Endometrium (tissue), 2 donors: ENCODE measurements around the gene RBMS1.
"Not testable (repeated sequence)": the region's sequence is repeated elsewhere in the genome, so short reads cannot be mapped to it uniquely, and the experiment has no call there.

Experiments used
- FAIRE-seq: peaks from 2 replicates; lab custom pipeline; 2012; peaks lifted over from hg19 to GRCh38; lab: Jason Lieb, UNC
- donor health status: control.
- donor health status: control.

Gene RBMS1

DNA sequence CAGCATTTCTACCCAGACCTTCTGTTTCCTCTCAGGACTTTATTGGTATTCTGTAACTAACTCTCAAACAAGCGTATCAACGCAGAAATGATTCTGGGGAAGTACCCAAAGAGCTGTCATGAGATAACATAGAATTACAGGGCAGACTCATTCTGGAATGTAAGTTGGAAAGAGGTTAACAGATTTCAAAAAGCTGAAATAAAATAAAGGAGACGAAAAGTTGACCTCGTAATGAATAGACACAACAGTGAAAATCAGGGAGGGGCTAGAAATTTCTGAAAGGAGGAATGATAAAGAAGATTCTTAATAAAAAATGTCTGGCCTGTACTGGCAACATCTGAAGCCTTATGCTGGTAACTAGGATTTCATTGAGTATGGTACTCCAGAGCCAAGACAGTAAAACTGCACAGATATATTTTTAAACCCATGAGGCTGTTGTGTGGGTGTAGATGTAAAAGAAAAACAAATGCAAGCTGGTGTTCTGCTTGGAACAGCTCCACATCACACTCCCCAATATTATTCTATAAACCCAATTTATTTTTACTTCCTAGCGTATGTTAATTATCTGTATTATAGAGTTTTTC, 23.9 kb downstream of the RBMS1 start:
- no peak for FAIRE-seq

DNA sequence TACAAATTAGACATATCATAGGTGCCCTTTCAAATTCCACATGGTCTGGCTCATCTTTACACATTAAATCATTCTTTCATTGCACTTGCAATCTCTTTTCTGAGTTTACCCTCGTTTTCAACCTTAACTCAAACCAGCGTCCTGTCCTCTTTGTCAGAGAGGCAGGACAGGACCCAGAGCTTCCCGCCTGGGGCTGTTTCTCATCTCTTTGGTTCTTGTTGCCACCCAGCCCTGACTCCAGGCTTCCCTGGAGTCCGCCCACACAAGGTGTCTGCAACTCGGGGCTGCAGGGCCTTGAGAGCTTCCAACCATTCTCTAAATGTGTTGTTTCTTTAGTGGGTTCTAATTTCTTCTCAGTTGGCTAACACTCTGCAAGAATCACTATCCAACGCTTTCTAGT, 24.4 kb downstream of the RBMS1 start:
- no peak for FAIRE-seq

DNA sequence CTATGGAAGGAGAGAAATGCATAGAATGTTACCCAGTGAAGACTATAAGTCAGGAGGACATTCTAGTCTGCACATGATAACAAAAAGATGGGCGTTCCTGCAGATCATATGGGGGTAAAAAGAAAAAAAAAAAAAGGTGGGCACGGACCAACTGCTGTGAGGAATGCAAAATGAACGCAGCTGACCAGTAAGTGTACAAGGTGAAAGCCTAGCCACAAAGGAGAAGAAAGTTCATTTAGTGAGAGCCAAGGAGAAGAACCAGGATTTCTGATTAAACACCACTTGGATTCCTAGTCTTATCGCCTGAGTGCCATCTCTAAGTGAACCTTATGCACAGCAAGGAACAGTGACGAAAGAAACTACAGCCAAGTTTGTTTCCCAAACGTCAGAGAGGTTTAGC, 26.5 kb downstream of the RBMS1 start:
- no peak for FAIRE-seq

DNA sequence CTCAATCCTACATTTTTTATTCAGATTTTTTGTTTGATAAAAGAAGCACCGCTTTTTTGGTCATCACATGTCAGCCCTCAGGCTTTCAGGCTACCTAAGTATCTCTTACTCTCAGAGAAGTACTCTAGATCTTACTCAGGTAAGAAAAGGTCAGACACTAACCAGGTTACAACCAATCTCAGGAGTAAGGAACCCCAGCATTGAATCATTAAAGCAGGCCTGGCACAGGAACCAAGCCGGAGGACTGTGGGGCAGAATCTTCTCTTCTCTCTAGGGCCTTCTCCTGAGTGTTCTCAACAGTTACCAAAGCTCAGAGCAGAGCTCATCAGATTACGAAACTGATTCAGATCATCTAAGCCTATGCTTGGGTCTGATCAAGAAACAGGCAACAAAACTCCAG, 28.2 kb downstream of the RBMS1 start:
- FAIRE-seq: no peak

DNA sequence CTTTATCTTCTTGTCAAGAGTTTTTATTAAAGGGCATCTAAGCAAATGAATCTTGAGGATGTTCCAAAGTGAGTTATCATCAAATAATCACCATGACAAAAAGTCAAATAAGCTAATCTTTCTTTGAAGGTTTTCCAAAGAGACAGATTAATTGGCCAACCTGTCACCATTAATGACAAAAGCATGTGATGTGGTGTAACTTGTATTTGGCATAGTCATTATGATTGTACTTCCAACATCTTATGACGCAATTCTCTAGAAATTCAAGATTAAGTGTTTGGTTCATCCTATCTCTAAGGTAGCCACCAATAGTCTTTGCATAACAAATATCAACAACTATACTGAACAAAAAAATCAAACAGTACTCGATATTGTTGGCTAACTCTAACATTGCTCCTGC, 28.6 kb downstream of the RBMS1 start:
- FAIRE-seq: no peak

DNA sequence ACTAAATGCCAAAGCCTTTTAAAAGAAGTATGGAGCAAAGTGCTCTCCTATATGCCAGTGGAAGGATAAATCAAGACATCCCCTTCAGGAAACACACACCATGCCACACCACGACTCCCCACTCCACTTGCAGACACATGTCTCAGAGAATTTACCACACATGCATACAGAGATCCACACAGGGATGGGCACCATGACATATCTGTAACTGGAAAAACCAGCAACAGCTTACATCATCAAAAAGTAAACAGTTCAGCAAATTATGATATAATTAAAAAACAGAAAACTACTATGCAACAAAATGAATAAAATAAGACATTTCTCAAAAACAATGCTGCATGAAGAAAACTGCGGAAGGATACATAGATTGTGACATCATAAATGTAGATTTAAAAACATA, 29.6 kb downstream of the RBMS1 start:
- no peak for FAIRE-seq

DNA sequence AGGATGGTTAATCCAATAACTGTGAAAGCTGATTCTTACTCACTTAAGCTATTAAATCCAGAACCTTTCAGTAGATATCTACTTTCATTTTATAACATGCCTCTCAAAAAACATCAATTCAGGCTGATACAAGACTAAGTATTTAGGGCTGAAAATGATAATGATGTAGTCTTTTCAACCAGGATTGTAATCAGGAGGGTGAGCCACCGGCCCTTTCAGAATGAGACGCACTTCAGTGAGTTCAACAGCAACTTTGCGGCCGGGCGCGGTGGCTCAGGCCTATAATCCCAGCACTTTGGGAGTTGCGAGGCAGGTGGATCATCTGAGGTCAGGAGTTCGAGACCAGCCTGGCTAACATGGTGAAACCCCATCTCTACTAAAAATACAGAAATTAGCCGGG, 30.4 kb downstream of the RBMS1 start:
- FAIRE-seq: no peak

DNA sequence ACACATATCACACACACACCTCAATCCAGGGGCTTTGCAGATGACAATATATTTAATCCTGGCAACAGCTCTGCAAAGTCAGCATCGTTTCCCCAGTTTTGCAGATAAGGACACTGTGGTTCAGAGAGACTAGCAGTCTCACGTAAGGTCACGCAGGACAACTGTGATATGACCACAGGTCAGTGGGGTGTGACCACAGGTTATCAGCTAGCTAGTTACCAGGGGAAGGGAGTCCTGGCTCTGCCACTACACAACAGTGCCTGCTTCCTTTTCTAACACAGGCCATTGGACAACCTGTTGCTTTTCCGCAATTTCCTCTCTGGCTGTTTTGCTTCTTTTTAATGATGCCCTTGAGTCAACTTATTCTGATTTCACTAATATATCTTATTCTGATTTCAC, 33.3 kb downstream of the RBMS1 start:
- no peak for FAIRE-seq

DNA sequence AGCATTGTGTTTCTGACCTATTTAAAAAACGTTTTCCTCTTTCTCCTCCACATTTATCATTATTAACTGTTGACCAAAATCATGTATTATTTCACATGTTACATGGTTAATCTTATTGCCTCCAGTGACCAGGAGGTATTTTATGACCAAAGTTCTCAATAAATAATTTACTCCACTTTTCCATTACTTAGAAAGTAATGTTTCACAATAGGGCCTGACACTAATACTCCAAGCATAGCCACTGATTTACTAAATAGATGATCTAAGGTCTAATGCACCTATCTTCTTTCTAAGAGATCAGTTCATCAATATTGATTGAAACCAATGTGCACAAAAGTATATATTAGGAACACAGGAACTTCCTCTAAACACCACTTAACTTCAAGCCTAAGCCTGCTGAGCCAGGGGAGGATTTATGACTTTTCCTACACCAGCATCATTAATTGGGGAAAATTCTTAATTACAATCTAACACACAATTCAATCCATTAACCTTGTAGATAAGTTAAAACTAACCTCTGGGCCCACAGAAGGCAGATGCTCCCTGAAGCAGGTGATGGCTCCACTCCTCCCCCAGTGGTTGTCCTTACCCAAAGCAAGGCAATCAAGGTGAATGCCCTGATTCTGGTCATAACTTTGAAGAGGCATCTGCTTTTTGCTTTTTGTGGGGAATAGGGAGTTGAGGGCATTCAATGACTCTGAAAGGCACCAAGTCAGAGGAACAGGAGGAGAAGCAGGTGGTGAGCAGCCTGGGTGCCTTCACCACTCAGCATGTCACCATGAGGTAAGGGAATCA, 33.9 kb downstream of the RBMS1 start:
- FAIRE-seq: no peak

DNA sequence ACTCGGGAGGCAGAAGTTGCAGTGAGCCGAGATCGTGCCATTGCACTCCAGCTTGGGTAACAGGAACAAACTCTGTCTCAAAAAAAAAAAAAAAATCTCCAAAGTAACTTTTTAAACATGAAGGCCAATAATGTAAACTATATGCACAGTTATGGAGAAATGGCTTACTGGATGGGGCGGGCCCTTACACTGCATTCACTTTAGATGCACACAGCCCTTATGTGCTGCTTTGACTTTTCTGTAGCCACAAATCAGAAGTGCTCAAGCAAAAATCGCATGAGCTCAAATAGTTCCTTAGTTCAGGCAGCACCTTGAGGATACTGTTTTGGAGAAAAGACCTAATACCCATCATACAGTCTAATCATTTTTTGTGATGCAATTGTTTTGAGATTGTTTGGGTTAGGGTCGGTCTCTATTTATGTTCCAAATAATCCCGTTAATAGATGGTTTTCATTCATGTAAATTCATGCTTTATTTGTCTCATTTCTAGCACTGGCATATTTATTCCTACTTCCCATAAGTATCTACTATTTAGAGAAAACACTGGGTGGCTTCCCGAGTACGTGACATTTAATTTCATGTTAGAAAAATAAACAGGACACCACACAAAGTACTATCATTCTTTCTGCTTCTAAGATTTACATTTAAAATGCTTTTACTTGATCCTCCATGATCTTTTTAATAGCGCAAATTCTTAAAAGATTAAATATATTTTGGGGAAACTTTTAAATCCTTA, 34.7 kb downstream of the RBMS1 start:
- peak; percentile 35 for FAIRE-seq

DNA sequence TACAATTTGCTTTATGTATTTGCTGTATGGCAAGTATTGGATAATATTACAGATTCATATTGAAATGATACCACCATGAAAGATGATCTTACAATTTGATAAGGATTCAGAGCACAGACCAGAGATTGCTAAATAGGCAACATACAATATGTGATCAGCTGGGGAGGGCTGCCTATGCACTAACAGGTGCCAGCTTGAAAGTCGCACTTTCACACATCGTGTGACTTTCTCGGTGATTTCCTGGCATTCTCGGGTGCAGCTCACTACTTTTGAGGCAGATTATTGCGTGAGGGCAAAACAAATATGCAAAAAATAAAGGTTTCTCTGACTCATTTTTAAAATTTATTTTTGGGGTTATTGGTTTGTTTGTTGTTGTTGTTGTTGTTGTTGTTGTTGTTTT, 36.0 kb downstream of the RBMS1 start:
- no peak for FAIRE-seq

DNA sequence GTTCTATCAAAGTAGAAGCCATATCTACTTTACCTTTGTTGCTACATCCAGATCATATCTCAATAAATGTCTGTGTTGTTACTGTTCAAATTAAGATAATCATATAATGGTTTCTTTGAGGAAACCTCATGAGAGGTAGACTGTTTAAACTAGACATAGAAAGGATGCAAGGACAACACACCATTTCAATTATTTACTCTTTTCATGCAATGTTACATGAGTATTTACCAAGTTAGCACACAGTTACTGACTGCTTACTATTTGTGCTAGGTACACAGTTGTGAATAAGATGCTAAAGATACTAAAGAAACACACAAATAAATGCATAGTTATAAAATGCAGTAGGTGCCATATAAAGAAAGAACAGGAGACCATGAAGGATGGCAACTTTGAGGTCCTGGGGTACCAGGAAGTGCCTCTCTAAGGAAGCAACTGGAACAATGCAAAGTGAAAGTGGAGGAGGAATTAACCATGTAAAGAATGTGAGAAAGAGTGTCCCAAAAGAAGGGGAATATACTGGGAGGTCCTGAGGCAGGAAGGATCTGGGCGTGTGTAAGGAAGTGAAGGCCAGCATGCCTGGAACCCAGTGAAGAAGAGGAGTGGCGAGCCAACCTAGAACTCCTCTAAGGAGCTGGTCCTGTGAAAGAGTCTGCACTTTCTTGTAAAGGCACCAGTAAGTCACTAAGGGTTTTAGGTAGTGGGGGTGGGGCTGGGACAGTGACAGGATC, 39.4 kb downstream of the RBMS1 start:
- no peak for FAIRE-seq

DNA sequence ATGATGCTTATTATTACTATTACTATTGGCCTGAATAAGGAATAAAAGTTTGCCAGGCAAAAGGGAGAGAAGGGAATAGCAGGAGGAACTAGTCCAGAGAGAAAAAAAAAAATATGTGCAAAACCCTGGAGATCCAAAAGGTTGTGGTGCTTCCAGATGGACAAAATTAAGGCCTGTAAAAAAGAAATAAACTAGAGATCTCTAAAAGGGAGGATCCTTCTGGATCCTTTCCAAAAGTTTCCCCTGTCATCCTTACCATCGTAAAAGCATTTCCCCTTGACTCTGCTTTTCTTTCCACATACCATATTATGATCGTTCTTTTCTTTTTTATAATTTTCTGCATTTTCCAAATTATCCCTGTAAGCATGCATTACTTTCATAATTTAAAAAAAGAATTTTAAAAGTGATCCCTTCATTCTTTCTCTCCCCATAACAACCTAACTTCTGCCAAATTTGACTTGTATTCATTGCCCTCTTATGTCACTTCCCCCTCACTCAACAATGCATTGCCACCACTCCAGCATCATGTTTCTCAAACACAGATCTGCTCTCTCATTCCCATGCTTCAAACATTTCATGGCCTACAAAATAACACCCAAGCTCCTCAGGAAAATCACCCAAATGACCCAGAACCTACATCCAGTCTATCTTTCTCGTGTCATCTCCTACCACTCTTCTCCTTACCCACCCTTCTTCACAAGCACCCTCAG, 40.3 kb downstream of the RBMS1 start:
- peak; percentile 90 for FAIRE-seq

DNA sequence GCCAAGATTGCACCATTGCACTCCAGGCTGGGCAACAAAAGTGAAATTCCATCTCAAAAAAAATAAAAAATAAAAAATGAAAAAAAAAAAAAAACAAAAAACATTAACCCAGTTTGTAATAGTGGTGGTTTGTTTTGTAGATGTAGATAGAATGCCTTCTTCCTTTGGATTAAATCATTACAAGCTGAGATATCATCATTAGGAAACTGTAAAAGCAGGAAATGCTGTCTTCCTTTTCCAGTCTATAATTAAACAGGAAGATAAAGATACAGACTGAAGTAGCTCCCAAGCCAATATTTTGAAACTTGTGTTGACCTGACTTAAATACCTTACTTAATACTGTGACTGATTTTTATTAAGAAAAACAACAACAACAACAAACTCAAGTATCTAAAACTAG, 43.1 kb downstream of the RBMS1 start:
- peak; percentile 59 for FAIRE-seq

DNA sequence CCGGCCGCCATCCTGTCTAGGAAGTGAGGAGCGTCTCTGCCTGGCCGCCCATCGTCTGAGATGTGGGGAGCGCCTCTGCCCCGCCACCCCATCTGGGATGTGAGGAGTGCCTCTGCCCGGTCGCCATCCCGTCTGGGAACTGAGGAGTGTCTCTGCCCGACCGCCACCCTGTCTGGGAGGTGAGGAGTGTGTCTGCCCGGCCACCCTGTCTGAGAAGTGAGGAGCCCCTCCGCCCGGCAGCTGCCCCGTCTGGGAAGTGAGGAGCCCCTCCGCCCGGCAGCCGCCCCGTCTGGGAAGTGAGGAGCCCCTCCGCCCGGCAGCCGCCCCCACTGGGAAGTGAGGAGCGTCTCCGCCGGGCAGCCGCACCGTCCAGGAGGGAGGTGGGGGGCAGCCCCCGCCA, 44.8 kb downstream of the RBMS1 start:
- FAIRE-seq: not testable (repeated sequence)

DNA sequence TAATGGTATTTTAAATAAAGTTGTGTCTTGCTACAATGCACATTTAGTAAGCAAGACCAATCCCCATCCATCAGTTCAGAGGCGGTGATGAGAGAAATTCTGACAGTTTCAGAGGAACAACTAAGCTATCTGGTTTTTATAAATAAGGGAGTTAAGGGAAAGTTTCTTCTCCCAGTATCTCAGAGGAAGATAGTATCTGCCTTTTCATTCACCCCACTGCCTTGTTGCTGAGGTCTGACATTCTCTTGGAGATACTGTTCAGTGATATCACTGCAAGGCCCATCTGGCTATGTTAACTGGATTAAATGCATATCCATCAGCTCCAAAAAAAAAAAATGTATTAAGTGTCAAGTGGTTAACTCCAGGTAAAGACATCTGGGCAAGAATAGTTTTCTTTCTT, 47.9 kb downstream of the RBMS1 start:
- FAIRE-seq: no peak

DNA sequence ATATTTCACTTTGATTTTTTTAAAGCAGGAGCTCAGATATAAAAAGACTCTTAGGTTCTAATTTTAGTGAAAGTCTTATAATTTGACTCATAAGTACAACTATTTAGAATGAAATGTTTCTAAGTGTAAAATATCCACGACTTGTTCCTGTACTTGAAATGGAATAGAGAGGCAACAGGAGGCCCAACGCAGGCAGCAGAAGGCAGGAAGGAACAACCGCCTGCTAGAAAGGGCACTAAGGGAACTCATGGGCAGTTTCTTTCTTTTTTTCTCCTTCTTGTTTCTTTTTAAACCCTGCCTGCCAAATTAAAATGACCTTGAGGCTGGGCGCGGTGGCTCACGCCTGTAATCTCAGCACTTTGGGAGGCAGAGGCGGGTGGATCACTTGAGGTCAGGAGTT, 51.0 kb downstream of the RBMS1 start:
- no peak for FAIRE-seq

DNA sequence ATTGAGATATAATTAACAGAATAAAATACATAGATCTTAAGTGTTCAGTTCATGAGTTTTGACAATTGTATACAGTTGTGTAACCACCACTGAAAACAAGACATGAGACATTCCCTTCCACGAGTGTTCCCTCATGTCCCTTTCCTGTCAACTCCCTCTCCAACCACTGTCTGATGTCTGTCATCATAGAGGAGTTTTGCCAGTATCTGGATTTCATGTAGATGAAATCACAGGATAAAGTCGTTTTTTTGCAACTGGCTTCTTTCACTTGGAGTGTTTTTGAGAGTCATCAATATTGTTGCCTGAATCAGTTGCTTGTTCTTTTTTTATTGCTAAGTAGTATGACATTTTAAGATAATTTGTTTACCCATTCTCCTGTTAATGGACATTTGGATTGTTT, 52.7 kb downstream of the RBMS1 start:
- FAIRE-seq: no peak

DNA sequence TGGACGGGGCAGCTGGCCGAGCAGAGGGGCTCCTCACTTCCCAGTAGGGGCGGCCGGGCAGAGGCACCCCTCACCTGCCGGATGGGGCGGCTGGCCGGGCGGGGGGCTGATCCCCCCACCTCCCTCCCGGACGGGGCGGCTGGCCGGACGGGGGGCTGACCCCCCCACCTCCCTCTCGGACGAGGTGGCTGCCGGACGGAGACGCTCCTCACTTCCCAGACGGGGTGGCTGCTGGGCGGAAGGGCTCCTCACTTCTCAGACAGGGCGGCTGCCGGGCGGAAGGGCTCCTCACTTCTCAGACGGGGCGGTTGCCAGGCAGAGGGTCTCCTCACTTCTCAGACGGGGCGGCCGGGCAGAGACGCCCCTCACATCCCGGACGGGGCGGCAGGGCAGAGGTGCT, 54.6 kb downstream of the RBMS1 start:
- FAIRE-seq: not testable (repeated sequence)

DNA sequence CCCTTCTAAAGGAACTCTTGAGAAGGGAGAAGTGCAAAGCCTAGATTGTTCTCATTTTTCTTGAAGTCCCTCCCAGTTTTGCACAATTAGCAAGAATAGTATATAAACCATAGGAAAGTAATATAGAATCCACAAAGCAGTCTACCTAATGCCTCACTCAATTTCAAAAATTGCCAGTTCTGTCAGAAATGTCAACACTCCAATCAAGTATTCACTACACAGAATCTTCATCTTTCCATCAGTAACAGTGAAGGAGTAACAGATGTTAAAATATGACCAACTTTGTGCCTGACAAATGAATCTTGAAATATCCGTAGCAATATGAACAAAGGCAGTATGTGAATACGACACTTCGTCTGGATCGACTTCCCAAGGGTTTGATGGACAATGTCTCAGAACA, 56.3 kb downstream of the RBMS1 start:
- no peak for FAIRE-seq

DNA sequence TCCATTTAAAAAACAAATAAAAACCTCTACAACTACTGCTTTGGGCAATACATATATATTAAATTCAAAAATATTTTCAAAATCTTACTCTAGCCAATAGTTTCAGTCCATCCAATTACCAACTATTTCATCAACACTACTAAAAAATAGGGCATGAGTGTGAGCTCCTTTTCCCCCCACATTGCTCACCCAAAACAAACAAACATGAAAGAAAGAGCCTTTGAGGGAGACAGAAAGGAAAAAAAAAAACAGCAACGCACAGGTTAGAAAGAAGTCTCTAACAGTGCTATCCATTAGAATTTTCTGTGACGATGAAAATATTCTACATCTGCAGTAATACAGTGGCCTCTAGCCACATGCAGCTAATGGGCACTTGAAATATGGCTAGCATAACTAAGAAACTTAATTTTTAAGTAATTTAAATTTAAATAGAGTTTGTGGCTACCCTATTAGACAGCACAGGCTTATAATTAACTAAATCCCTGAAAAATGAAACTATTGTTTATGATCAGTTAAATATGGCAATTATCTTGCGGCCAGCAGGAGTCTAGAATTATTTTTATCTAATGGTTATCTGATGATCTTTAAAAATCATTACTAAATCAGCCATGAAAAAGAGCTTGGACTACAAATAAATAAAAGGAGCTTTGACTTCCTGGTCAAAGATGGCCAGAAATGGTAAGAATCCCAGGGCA, 59.2 kb downstream of the RBMS1 start:
- FAIRE-seq: peak; percentile 8
